HG03558 (cell line): Measurements from ENCODE around the gene MIDN.

ENCODE experiments used
- ATAC-seq: cut with Tn5 transposase; IDR thresholded peaks from one replicate; pipeline ENCODE4 v1.9.1; 2021; ENCODE audit warnings: moderate number of reproducible peaks; ENCODE audit not compliant: unreplicated experiment; ENCODE audit errors: extremely low read depth

The MIDN gene

GRCh38 chr19:1231729-1232637, 16.4 kb upstream of the MIDN start:
- no peak for ATAC-seq

- no peak for ATAC-seq
Measured at GRCh38 chr19:1232652-1233072, 15.7 kb upstream of the MIDN start.

GRCh38 chr19:1233115-1233667, 15.2 kb upstream of the MIDN start:
- no peak for ATAC-seq

- ATAC-seq, result no peak
Measured at GRCh38 chr19:1234051-1234954, 14.1 kb upstream of the MIDN start.

- ATAC-seq, result no peak
Measured at GRCh38 chr19:1234955-1235380, 13.4 kb upstream of the MIDN start.

- no peak for ATAC-seq
Measured at GRCh38 chr19:1235625-1236538, 12.5 kb upstream of the MIDN start.

- no peak for ATAC-seq
Measured at GRCh38 chr19:1236576-1236975, 11.8 kb upstream of the MIDN start.

GRCh38 chr19:1237027-1237659, 11.2 kb upstream of the MIDN start:
- no peak for ATAC-seq

- no peak for ATAC-seq
Measured at GRCh38 chr19:1237754-1238368, 10.5 kb upstream of the MIDN start, which contains the start of gene CBARP. Gene CBARP, minus strand, starts transcription at chr19:1238005. Its CDS starts 1,905 bp downstream, at chr19:1236100.

- no peak for ATAC-seq
Measured at GRCh38 chr19:1238369-1239303, 9.7 kb upstream of the MIDN start.

- ATAC-seq, result no peak
Measured at GRCh38 chr19:1239420-1239795, 9.0 kb upstream of the MIDN start.

GRCh38 chr19:1239796-1240737, 8.3 kb upstream of the MIDN start:
- ATAC-seq, result no peak

- ATAC-seq, result no peak
Measured at GRCh38 chr19:1240925-1241324, 7.5 kb upstream of the MIDN start.

GRCh38 chr19:1241417-1242095, 6.8 kb upstream of the MIDN start, which contains the start of gene ATP5F1D:
Gene ATP5F1D, plus strand, starts transcription at chr19:1241751. Its CDS starts 100 bp downstream, at chr19:1241851.
- ATAC-seq, result peak; percentile 38

- ATAC-seq, result no peak
Measured at GRCh38 chr19:1243768-1244692, 4.4 kb upstream of the MIDN start.
